Measurements from ENCODE around the gene SLC19A1.

The SLC19A1 gene

GRCh38 chr21:45588871-45589491 is 46.7 kb upstream of the SLC19A1 start:
- no CpG with 5 or more reads among the region's 5 CpGs for WGBS (ENCODE audit: extremely low coverage, insufficient coverage, low lambda C conversion rate)
- no peak overlapping the region for H3K9ac ChIP-seq (ENCODE audit: low read length)
- no peak overlapping the region for H3K4ac ChIP-seq (ENCODE audit: low read depth, low read length)
- H3K4me2 ChIP-seq (ENCODE audit: low read length): no peak overlapping the region
- no peak overlapping the region for H2AK5ac ChIP-seq (ENCODE audit: low read length)
- H4K5ac ChIP-seq (ENCODE audit: low read length): no peak overlapping the region
- H3K27ac ChIP-seq (ENCODE audit: low read depth, low read length): no peak overlapping the region
- H2BK15ac ChIP-seq (replicated peaks; ENCODE audit: low read depth): no peak overlapping the region
- H4K8ac ChIP-seq (ENCODE audit: low read depth, low read length): no peak overlapping the region
- H3K56ac ChIP-seq (ENCODE audit: low read length): no peak overlapping the region
- no peak overlapping the region for H2BK120ac ChIP-seq (ENCODE audit: low read depth, low read length)
- H3K36me3 ChIP-seq (ENCODE audit: control insufficient read depth, insufficient read depth, low read length): no peaks in the 10 kb centered on the region
- H3K4me3 ChIP-seq (ENCODE audit: low read length): no peak overlapping the region
- H3K23ac ChIP-seq (ENCODE audit: low read length): no peak overlapping the region
- no peak overlapping the region for H3K18ac ChIP-seq (ENCODE audit: low read length)
- H3K4me1 ChIP-seq (ENCODE audit: control insufficient read depth, low read depth, low read length): no peaks in the 10 kb centered on the region
- H2BK5ac ChIP-seq (ENCODE audit: low read length): no peak overlapping the region
- H3K79me2 ChIP-seq (ENCODE audit: control insufficient read depth, insufficient read depth, low read length): no peaks in the 10 kb centered on the region
- DNase-seq: no peak
- no peaks in the 10 kb centered on the region for H3K27me3 ChIP-seq (ENCODE audit: insufficient read depth, low read length, poor library complexity)
- no peaks in the 10 kb centered on the region for H3K79me1 ChIP-seq (ENCODE audit: low read length)

- H3K79me2 ChIP-seq (ENCODE audit: control insufficient read depth, insufficient read depth, low read length): no peaks in the 10 kb centered on the region
- H3K9ac ChIP-seq (ENCODE audit: low read length): no peak overlapping the region
- no peak overlapping the region for H4K5ac ChIP-seq (ENCODE audit: low read length)
- H3K18ac ChIP-seq (ENCODE audit: low read length): no peak overlapping the region
- no peak overlapping the region for H2AK5ac ChIP-seq (ENCODE audit: low read length)
- H2BK120ac ChIP-seq (ENCODE audit: low read depth, low read length): no peak overlapping the region
- H3K4me1 ChIP-seq (ENCODE audit: control insufficient read depth, low read depth, low read length): no peaks in the 10 kb centered on the region
- H3K27me3 ChIP-seq (ENCODE audit: insufficient read depth, low read length, poor library complexity): no peaks in the 10 kb centered on the region
- no CpG with 5 or more reads among the region's 10 CpGs for WGBS (ENCODE audit: extremely low coverage, insufficient coverage, low lambda C conversion rate)
- no peak overlapping the region for H2BK15ac ChIP-seq (replicated peaks; ENCODE audit: low read depth)
- no peak overlapping the region for H3K4me3 ChIP-seq (ENCODE audit: low read length)
- no peaks in the 10 kb centered on the region for H3K79me1 ChIP-seq (ENCODE audit: low read length)
- H3K36me3 ChIP-seq (ENCODE audit: control insufficient read depth, insufficient read depth, low read length): no peaks in the 10 kb centered on the region
- no peak overlapping the region for H3K23ac ChIP-seq (ENCODE audit: low read length)
- H2BK5ac ChIP-seq (ENCODE audit: low read length): no peak overlapping the region
- H3K4me2 ChIP-seq (ENCODE audit: low read length): no peak overlapping the region
- no peak overlapping the region for H3K27ac ChIP-seq (ENCODE audit: low read depth, low read length)
- H4K8ac ChIP-seq (ENCODE audit: low read depth, low read length): no peak overlapping the region
- no peak overlapping the region for H3K56ac ChIP-seq (ENCODE audit: low read length)
- H3K4ac ChIP-seq (ENCODE audit: low read depth, low read length): no peak overlapping the region
- no peak for DNase-seq
Observed at GRCh38 chr21:45588086-45588825, 46.0 kb upstream of the SLC19A1 start.

GRCh38 chr21:45586289-45586858 is 44.1 kb upstream of the SLC19A1 start:
- H3K56ac ChIP-seq (ENCODE audit: low read length): no peak overlapping the region
- H3K4me3 ChIP-seq (ENCODE audit: low read length): no peak overlapping the region
- H3K4ac ChIP-seq (ENCODE audit: low read depth, low read length): no peak overlapping the region
- no peaks in the 10 kb centered on the region for H3K36me3 ChIP-seq (ENCODE audit: control insufficient read depth, insufficient read depth, low read length)
- no CpG with 5 or more reads among the region's 5 CpGs for WGBS (ENCODE audit: extremely low coverage, insufficient coverage, low lambda C conversion rate)
- H3K27ac ChIP-seq (ENCODE audit: low read depth, low read length): no peak overlapping the region
- H3K27me3 ChIP-seq (ENCODE audit: insufficient read depth, low read length, poor library complexity): no peaks in the 10 kb centered on the region
- no peak overlapping the region for H2BK120ac ChIP-seq (ENCODE audit: low read depth, low read length)
- H3K4me1 ChIP-seq (ENCODE audit: control insufficient read depth, low read depth, low read length): no peaks in the 10 kb centered on the region
- H3K9ac ChIP-seq (ENCODE audit: low read length): no peak overlapping the region
- no peaks in the 10 kb centered on the region for H3K79me2 ChIP-seq (ENCODE audit: control insufficient read depth, insufficient read depth, low read length)
- H4K5ac ChIP-seq (ENCODE audit: low read length): no peak overlapping the region
- no peak overlapping the region for H2BK15ac ChIP-seq (replicated peaks; ENCODE audit: low read depth)
- no peaks in the 10 kb centered on the region for H3K79me1 ChIP-seq (ENCODE audit: low read length)
- H2AK5ac ChIP-seq (ENCODE audit: low read length): no peak overlapping the region
- H4K8ac ChIP-seq (ENCODE audit: low read depth, low read length): no peak overlapping the region
- H2BK5ac ChIP-seq (ENCODE audit: low read length): no peak overlapping the region
- DNase-seq: no peak
- H3K4me2 ChIP-seq (ENCODE audit: low read length): no peak overlapping the region
- H3K23ac ChIP-seq (ENCODE audit: low read length): no peak overlapping the region
- H3K18ac ChIP-seq (ENCODE audit: low read length): no peak overlapping the region

GRCh38 chr21:45584786-45585185 is 42.5 kb upstream of the SLC19A1 start:
- H2AK5ac ChIP-seq (ENCODE audit: low read length): no peak overlapping the region
- no CpG with 5 or more reads among the region's 4 CpGs for WGBS (ENCODE audit: extremely low coverage, insufficient coverage, low lambda C conversion rate)

GRCh38 chr21:45583831-45584509 is 41.7 kb upstream of the SLC19A1 start:
- no CpG with 5 or more reads among the region's 10 CpGs for WGBS (ENCODE audit: extremely low coverage, insufficient coverage, low lambda C conversion rate)
- H4K8ac ChIP-seq (ENCODE audit: low read depth, low read length): no peak overlapping the region
- H3K79me2 ChIP-seq (ENCODE audit: control insufficient read depth, insufficient read depth, low read length): no peaks in the 10 kb centered on the region
- no peaks in the 10 kb centered on the region for H3K79me1 ChIP-seq (ENCODE audit: low read length)
- no peak overlapping the region for H3K4me2 ChIP-seq (ENCODE audit: low read length)
- no peaks in the 10 kb centered on the region for H3K27me3 ChIP-seq (ENCODE audit: insufficient read depth, low read length, poor library complexity)
- no peak overlapping the region for H2BK15ac ChIP-seq (replicated peaks; ENCODE audit: low read depth)
- no peaks in the 10 kb centered on the region for H3K4me1 ChIP-seq (ENCODE audit: control insufficient read depth, low read depth, low read length)
- DNase-seq: no peak
- no peak overlapping the region for H2BK120ac ChIP-seq (ENCODE audit: low read depth, low read length)
- H3K56ac ChIP-seq (ENCODE audit: low read length): no peak overlapping the region
- H3K9ac ChIP-seq (ENCODE audit: low read length): no peak overlapping the region
- no peak overlapping the region for H2AK5ac ChIP-seq (ENCODE audit: low read length)
- no peak overlapping the region for H3K27ac ChIP-seq (ENCODE audit: low read depth, low read length)
- no peak overlapping the region for H3K4me3 ChIP-seq (ENCODE audit: low read length)
- no peak overlapping the region for H3K23ac ChIP-seq (ENCODE audit: low read length)
- no peak overlapping the region for H3K4ac ChIP-seq (ENCODE audit: low read depth, low read length)
- H3K36me3 ChIP-seq (ENCODE audit: control insufficient read depth, insufficient read depth, low read length): no peaks in the 10 kb centered on the region
- H4K5ac ChIP-seq (ENCODE audit: low read length): no peak overlapping the region
- no peak overlapping the region for H2BK5ac ChIP-seq (ENCODE audit: low read length)
- no peak overlapping the region for H3K18ac ChIP-seq (ENCODE audit: low read length)

More at GRCh38 chr21:45584786-45585185, 42.5 kb upstream of the SLC19A1 start:
- Histone ChIP-seq H4K8ac (ENCODE audit: low read depth, low read length) (no peak overlapping the region), H3K4me1 (ENCODE audit: control insufficient read depth, low read depth, low read length) (no peaks in the 10 kb centered on the region), H3K4me2 (ENCODE audit: low read length) (no peak overlapping the region), H3K27me3 (ENCODE audit: insufficient read depth, low read length, poor library complexity) (no peaks in the 10 kb centered on the region), H3K56ac (ENCODE audit: low read length) (no peak overlapping the region), H3K79me1 (ENCODE audit: low read length) (no peaks in the 10 kb centered on the region), H3K79me2 (ENCODE audit: control insufficient read depth, insufficient read depth, low read length) (no peaks in the 10 kb centered on the region), H3K4ac (ENCODE audit: low read depth, low read length) (no peak overlapping the region), H2BK5ac (ENCODE audit: low read length) (no peak overlapping the region), H4K5ac (ENCODE audit: low read length) (no peak overlapping the region), H3K9ac (ENCODE audit: low read length) (no peak overlapping the region), H3K36me3 (ENCODE audit: control insufficient read depth, insufficient read depth, low read length) (no peaks in the 10 kb centered on the region), H2BK15ac (replicated peaks; ENCODE audit: low read depth) (no peak overlapping the region), H3K23ac (ENCODE audit: low read length) (no peak overlapping the region), H3K27ac (ENCODE audit: low read depth, low read length) (no peak overlapping the region), H2BK120ac (ENCODE audit: low read depth, low read length) (no peak overlapping the region), H3K4me3 (ENCODE audit: low read length) (no peak overlapping the region), H3K18ac (ENCODE audit: low read length) (no peak overlapping the region)
- no peak for DNase-seq
